Upper lobe of right lung (tissue), 1 donor: ENCODE results near the gene AGFG1. TPM values are rescaled to one million over a fixed set of nuclear protein-coding genes. Genes with fewer than 3 reads are reported as not detected.

Experiments used
- ATAC-seq: fragments of 200-7000 bp; cut with Tn5 transposase; one replicate; pipeline ENCODE4 v1.9.1; 2020; ENCODE audit warnings: mild to moderate bottlenecking, moderate library complexity
- DNase-seq: peaks from one replicate; pipeline ENCODE4 v3.0.0-alpha.2; 2020
- H3K27ac ChIP-seq: fragments of 200-600 bp; one replicate; pipeline ENCODE4 v1.8.0; 2022
- H3K27me3 ChIP-seq: fragments of 200-600 bp; one replicate; pipeline ENCODE4 v1.8.0; 2022; ENCODE audit warnings: mild to moderate bottlenecking
- H3K36me3 ChIP-seq: fragments of 200-600 bp; one replicate; pipeline ENCODE4 v1.8.0; 2022
- H3K4me1 ChIP-seq: fragments of 200-600 bp; one replicate; pipeline ENCODE4 v1.8.0; 2022
- H3K4me3 ChIP-seq: fragments of 200-600 bp; one replicate; pipeline ENCODE4 v1.8.0; 2022; ENCODE audit warnings: mild to moderate bottlenecking
- H3K9me3 ChIP-seq: fragments of 200-600 bp; one replicate; pipeline ENCODE4 v1.8.0; 2022
- CTCF ChIP-seq: fragments of 200-600 bp; IDR thresholded peaks from one replicate; pipeline ENCODE4 v1.8.0; 2022; ENCODE audit warnings: antibody characterized with exemption
- intact Hi-C: fragments of 100-400 bp; cut with DNase I; formaldehyde crosslinking; loops from one replicate; pipeline ENCODE4 v1.11.0; 2022
- total RNA-seq: library from RNA; stranded (reverse); fragmentation: NEBNext Ultra II Directional; extraction: Animal tissue kit (Norgen Biotek cat#: 25700); gene quantifications from one replicate; pipeline ENCODE4 v1.2.1, GENCODE V29; 2021
- donor health status: DM: no; HTN: yes; CAD: no; lungs with severe emphysema.

Gene AGFG1
- total RNA-seq, 1 donor from 2014 or later: 92.9 TPM

DNA sequence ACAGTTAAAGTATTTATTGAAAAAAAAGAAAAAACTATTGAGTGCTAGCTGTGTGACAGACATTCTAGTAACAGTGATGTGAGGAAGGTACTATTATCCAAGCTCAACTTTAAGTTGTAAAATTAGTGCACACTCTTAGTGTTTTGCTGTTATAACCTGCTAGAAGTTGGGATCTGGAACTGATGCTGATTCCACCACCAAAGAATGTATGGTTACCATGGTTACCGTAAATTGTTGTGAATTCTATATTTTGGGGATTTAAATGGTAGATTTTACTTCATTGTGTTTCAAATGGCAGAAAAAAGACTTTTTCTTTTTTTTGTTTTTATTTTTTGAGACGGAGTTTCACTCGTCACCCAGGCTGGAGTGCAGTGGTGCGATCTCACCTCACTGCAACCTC, 5.3 kb downstream of the AGFG1 start:
- TF ChIP-seq CTCF: no peak
- peaks cover 46% of the 10 kb centered on the region for H3K4me1 ChIP-seq
- no peak for DNase-seq
- intact Hi-C loops: no loop called here
- no peaks in the 10 kb centered on the region for H3K9me3 ChIP-seq
- no peak overlapping the region for H3K4me3 ChIP-seq
- no peaks in the 10 kb centered on the region for H3K36me3 ChIP-seq
- ATAC-seq: no peak
- no peak overlapping the region for H3K27ac ChIP-seq
- H3K27me3 ChIP-seq: no peaks in the 10 kb centered on the region

DNA sequence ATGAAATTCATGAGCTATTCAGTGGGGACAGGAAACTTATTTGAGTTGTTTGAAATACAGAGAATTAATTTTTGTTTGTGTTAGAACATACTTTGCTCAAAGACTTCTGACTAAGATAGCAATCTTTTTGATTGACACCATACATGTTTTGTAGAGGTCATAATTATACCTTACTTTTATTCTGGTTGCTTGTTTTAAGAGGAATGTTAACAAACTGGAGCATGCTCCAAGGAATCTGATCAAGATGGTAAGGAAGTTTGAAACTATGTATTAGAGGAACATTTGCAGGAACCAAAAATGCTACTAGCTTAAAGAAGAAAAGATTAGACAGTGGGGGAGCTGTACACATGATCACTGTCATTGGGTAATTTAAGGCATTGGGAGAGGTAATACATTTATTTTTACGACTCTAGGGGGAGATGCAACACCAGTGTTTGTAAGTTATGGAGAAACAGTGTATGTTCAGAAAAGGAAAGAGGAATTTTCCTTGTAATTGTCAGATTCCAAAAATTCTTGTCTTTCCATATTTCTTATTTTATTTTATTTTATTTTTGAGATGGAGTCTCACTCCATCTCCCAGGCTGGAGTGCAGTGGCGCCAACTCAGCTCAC, 8.0 kb downstream of the AGFG1 start:
- DNase-seq (no peak), ATAC-seq (peak; percentile 74)
- TF ChIP-seq CTCF: peak; percentile 34
- Histone ChIP-seq H3K9me3 (no peaks in the 10 kb centered on the region), H3K4me1 (peaks cover 37% of the 10 kb centered on the region), H3K27ac (no peak overlapping the region), H3K27me3 (no peaks in the 10 kb centered on the region), H3K36me3 (no peaks in the 10 kb centered on the region), H3K4me3 (no peak overlapping the region)
- intact Hi-C loops: no loop called here

DNA sequence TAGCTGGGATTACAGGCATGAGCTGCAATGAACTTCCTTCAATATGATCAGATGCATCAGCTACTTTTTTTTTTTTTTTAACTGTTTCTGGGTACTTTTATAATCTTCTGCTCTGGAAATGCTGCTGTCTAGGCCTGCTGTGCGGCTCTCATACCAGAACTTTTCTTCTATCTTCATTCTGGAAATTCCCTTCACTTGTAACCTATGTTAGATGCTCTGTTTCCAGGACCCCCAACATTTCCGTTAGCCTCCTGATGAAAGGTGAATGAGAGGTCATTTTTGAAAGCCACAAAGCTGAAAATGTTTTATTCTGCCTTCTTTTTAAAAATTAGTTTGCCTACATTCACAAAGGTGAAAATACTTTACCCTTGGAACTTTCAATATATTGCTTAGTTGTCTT, 8.6 kb downstream of the AGFG1 start:
- H3K4me1 ChIP-seq: peaks cover 32% of the 10 kb centered on the region
- no peak overlapping the region for H3K4me3 ChIP-seq
- no peak for ATAC-seq
- no peak for TF ChIP-seq CTCF
- no peaks in the 10 kb centered on the region for H3K36me3 ChIP-seq
- intact Hi-C loops: no loop called here
- H3K27ac ChIP-seq: no peak overlapping the region
- no peaks in the 10 kb centered on the region for H3K27me3 ChIP-seq
- no peak for DNase-seq
- no peaks in the 10 kb centered on the region for H3K9me3 ChIP-seq

- Histone ChIP-seq H3K27ac (no peak overlapping the region), H3K36me3 (no peaks in the 10 kb centered on the region), H3K9me3 (no peaks in the 10 kb centered on the region), H3K4me1 (peaks cover 31% of the 10 kb centered on the region), H3K27me3 (no peaks in the 10 kb centered on the region), H3K4me3 (no peak overlapping the region)
- no peak for TF ChIP-seq CTCF
- intact Hi-C loops: no loop called here
- no peak for DNase-seq
- ATAC-seq: peak; percentile 50
Observed at GRCh38 chr2:227482638-227483340, 10.8 kb downstream of the AGFG1 start.

- no peaks in the 10 kb centered on the region for H3K27me3 ChIP-seq
- peaks cover 15% of the 10 kb centered on the region for H3K4me1 ChIP-seq
- no peak for ATAC-seq
- no peak overlapping the region for H3K4me3 ChIP-seq
- no peak overlapping the region for H3K27ac ChIP-seq
- intact Hi-C loops: no loop called here
- H3K36me3 ChIP-seq: no peaks in the 10 kb centered on the region
- no peak for TF ChIP-seq CTCF
- no peak for DNase-seq
- H3K9me3 ChIP-seq: no peaks in the 10 kb centered on the region
Observed at GRCh38 chr2:227485429-227485828, 13.5 kb downstream of the AGFG1 start.
